Measurements from ENCODE around the gene TNFAIP8.

Gene TNFAIP8

GRCh38 chr5:119353213-119353612, 2.6 kb upstream of the TNFAIP8 start:
- no peak for DNase-seq

- no peak for DNase-seq
Measured at GRCh38 chr5:119353686-119354366, 2.0 kb upstream of the TNFAIP8 start.

- no peak for DNase-seq
Measured at GRCh38 chr5:119354537-119355243, 1.1 kb upstream of the TNFAIP8 start.

GRCh38 chr5:119355244-119355638, 578 bp upstream of the TNFAIP8 start:
- DNase-seq = peak; percentile 56

- no peak for DNase-seq
Measured at GRCh38 chr5:119356612-119357188, 881 bp downstream of the TNFAIP8 start.

DNA sequence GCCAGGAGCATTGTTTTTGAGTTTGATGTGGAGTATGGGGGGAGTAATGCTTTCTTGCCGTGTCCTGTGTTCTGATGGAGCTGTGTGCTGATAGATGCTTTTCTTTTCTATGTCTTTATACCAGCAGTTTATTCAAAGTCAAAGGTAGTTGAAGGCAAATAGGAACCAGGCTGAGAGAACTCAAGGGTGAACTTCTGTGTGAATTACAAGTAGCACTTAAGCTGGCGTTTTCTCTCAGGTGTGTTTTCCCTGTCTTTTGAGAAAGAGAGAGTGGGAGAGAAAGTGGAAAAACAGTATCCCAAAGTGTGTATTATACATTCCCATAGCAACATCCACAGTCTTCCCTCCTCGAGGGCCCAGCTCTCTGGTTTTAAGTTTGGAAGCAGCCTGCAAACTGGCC, 1.5 kb downstream of the TNFAIP8 start:
- DNase-seq = no peak

- DNase-seq = no peak
Measured at GRCh38 chr5:119357808-119358529, 2.1 kb downstream of the TNFAIP8 start.

GRCh38 chr5:119358530-119358900, 2.7 kb downstream of the TNFAIP8 start:
- no peak for DNase-seq

DNA sequence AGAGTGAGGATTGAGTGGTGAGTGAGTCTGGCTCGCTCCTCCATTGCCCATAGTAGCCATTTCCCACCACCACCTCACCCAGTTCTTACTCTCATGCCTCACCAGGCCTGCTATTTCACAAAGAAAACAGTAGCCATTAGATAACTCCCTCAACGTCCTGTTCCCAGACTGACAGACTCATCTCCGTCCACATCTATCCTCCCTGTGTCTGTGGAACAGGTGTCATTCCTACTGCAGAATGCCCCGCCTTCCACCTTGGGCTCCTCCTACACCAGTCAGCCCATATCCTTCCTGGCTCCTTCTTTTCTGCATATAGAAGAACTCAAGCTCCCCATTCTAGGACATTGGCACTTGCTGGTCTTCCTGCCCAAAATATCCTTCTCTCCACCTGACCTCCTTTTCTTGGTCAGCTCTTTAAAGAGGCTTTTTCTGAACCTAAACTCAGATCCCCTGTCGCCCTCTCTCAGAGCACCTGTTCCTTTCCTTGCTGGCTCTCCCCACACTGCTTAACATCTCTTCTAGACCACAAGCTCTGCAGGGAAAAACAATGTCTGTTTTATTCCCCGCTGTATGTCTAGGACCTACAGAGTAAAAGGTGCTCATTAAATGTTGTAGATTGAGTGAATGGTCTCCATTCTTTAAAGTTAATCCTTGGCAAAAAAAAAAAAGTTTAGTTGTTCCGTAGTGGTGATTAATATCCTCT, 3.2 kb downstream of the TNFAIP8 start:
- no peak for DNase-seq

- DNase-seq = no peak
Measured at GRCh38 chr5:119359737-119360413, 4.1 kb downstream of the TNFAIP8 start.

GRCh38 chr5:119360905-119361593, 5.2 kb downstream of the TNFAIP8 start:
- no peak for DNase-seq

GRCh38 chr5:119361594-119362125, 5.8 kb downstream of the TNFAIP8 start:
- DNase-seq = no peak

- no peak for DNase-seq
Measured at GRCh38 chr5:119362714-119363113, 6.9 kb downstream of the TNFAIP8 start.

GRCh38 chr5:119363271-119363670, 7.5 kb downstream of the TNFAIP8 start:
- DNase-seq = no peak

- peak; percentile 30 for DNase-seq
Measured at GRCh38 chr5:119363936-119364335, 8.1 kb downstream of the TNFAIP8 start.

- DNase-seq = no peak
Measured at GRCh38 chr5:119365847-119366539, 10.2 kb downstream of the TNFAIP8 start.

- no peak for DNase-seq
Measured at GRCh38 chr5:119366540-119366881, 10.7 kb downstream of the TNFAIP8 start.

DNA sequence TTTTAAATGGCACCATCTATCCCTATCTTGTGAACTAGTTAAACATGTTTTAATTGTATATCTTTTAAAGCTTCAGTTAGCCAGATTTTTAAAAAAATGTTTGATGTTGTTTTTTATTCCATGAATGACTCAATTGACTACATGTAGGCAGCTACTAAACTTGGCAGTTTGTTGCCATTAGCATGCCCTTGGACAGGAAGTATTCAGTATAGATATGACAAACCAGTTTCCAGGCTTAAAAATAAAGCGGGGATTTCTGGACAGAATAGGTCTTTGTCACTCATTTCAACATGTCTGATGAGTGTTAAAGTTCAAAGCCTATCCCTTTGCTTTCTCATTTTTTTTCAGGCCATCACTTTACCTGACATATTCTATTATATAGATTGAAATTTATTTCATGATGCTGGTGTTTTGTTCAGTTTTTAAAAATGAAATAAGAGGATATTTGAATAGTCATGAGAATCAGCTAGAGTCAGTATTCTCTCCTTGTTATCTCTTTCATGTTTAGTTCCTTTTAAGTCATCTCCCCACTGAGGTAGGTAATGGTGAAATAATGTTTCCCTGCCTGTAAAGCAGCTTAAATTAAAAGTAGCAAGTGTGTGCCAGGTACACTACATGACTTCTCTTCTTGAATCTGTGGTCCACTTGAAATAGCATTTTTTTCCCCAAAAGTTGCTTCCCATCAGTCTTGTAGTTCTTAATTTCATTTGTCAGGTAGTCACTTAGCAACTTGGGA, 11.9 kb downstream of the TNFAIP8 start:
- DNase-seq = no peak

DNA sequence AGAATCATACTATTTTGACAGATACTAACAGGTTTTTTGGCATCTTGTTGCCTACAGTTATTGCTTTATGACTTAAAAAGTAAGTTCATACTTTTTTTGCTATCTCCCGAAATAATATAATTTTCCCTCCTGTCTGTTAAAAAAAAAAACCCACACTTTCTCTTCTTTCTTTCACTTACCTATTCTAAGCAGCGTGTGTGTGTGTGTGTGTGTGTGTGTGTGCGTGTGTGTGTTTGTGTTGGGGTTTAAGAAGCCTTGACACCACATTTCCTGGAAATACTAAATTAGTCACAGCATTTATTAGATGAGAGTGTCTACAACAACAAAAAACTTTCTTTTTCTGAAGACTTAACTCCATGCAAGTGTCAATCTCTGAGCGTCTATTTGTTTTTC, 12.4 kb downstream of the TNFAIP8 start:
- DNase-seq = peak; percentile 53

DNA sequence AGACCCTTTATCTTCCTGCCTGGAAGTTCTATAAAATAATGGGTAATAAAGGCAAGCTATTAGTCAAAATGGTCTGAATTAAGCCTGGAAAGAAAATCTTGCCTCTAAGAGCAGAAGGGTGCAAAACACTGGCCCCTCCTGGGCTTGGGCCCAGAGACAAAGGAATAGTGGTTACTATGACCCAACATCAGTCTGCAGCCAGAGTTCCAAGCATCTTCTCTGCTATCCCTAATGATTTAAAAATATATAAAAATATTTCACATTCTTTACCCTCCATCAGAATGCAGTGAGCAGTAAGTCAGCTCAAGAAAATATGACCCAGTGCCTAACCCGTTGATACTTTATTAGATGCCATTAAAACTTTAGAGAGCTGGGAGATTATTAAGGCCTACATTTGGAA, 14.7 kb downstream of the TNFAIP8 start:
- DNase-seq = no peak

Measured in stimulated activated CD4-positive, alpha-beta T cell treated with anti-CD3 and anti-CD28 coated beads, Interleukin-4, amount 100 ng/mL, for 1 hour (primary cell).